GDM1 (cell line): ENCODE measurements around the gene PLEKHN1.
"Not testable (repeated sequence)": the region's sequence is repeated elsewhere in the genome, so short reads cannot be mapped to it uniquely, and the experiment has no call there.

ENCODE experiments used
- DNase-seq: peaks from one replicate; lab custom pipeline; 2025; lab: John Stamatoyannopoulos, UW

PLEKHN1 gene

GRCh38 chr1:1013105-1013921, 47.0 kb downstream of the PLEKHN1 start, which contains the start of gene ISG15:
Gene ISG15 (plus strand): TSS chr1:1013497. CDS start chr1:1013574, 77 bp downstream.
- peak; percentile 82 for DNase-seq

- DNase-seq: no peak
These were observed 47.8 kb downstream of the PLEKHN1 start for GRCh38 chr1:1013922-1014648.

- DNase-seq: no peak
These were observed 48.8 kb downstream of the PLEKHN1 start for GRCh38 chr1:1014799-1015681.

GRCh38 chr1:1017397-1018320, 51.4 kb downstream of the PLEKHN1 start:
- not testable (repeated sequence) for DNase-seq

GRCh38 chr1:1018321-1018685, 52.0 kb downstream of the PLEKHN1 start:
- not testable (repeated sequence) for DNase-seq

- DNase-seq: peak; percentile 82
These were observed 53.1 kb downstream of the PLEKHN1 start for GRCh38 chr1:1019122-1019999.

GRCh38 chr1:1020000-1020404, 53.7 kb downstream of the PLEKHN1 start, which contains the start of gene AGRN:
Gene AGRN (plus strand): TSS chr1:1020120. CDS start chr1:1020173, 53 bp downstream.
- no peak for DNase-seq

- DNase-seq: no peak
These were observed 54.2 kb downstream of the PLEKHN1 start for GRCh38 chr1:1020415-1021009.

- DNase-seq: no peak
These were observed 55.0 kb downstream of the PLEKHN1 start for GRCh38 chr1:1021010-1021919.

GRCh38 chr1:1021920-1022259, 55.6 kb downstream of the PLEKHN1 start:
- no peak for DNase-seq

- DNase-seq: no peak
These were observed 56.2 kb downstream of the PLEKHN1 start for GRCh38 chr1:1022302-1023009.

- no peak for DNase-seq
These were observed 57.4 kb downstream of the PLEKHN1 start for GRCh38 chr1:1023700-1024099.

GRCh38 chr1:1024149-1024770, 58.0 kb downstream of the PLEKHN1 start:
- no peak for DNase-seq

- DNase-seq: no peak
These were observed 58.8 kb downstream of the PLEKHN1 start for GRCh38 chr1:1024771-1025699.
